HepG2 (cell line): ENCODE results near the gene SLC22A23. TPM values are rescaled to one million over a fixed set of nuclear protein-coding genes. Genes with fewer than 3 reads are reported as not detected.
A peak's percentile ranks its signal among the peaks of the same experiment; 100 is the strongest.

Experiments used
- ATAD3A ChIP-seq: sonication (generic); formaldehyde crosslinking; IDR thresholded peaks from 2 replicates; pipeline ENCODE4 v1.4.0; 2020; ENCODE audit warnings: missing genetic modification reagents
- BHLHE40 ChIP-seq: IDR thresholded peaks from 2 replicates; pipeline ENCODE4 v1.6.1; 2011; ENCODE audit warnings: low read length, improper control_type of control experiment
- CBX1 ChIP-seq: IDR thresholded peaks from one replicate; pipeline ENCODE4 v1.6.1; 2016; ENCODE audit warnings: antibody characterized with exemption, low read depth
- FLYWCH1 ChIP-seq: sonication (generic); formaldehyde crosslinking; IDR thresholded peaks from 2 replicates; pipeline ENCODE4 v1.8.1; 2023; ENCODE audit warnings: mild to moderate bottlenecking, missing genetic modification reagents
- FOSL1 ChIP-seq: sonication (generic); formaldehyde crosslinking; IDR thresholded peaks from 2 replicates; pipeline ENCODE4 v1.9.0; 2021; ENCODE audit warnings: missing genetic modification reagents, borderline replicate concordance
- HMG20A ChIP-seq: IDR thresholded peaks from 2 replicates; pipeline ENCODE4 v1.6.1; 2016; ENCODE audit warnings: borderline replicate concordance
- NFIC ChIP-seq: IDR thresholded peaks from 2 replicates; pipeline ENCODE4 v1.6.1; 2012; ENCODE audit warnings: mild to moderate bottlenecking, low read length, inconsistent platforms
- NR2F6 ChIP-seq, 2 experiments: IDR thresholded peaks; 2 replicates each; pipeline ENCODE4 v1.6.1; 2016; ENCODE audit warnings: antibody characterized with exemption in 1 of 2, mild to moderate bottlenecking in 1 of 2
- RFX5 ChIP-seq: IDR thresholded peaks from 2 replicates; pipeline ENCODE4 v1.6.1; 2011; ENCODE audit warnings: low read depth, low read length, improper control_type of control experiment
- SRSF9 ChIP-seq: fragments of 200-400 bp; formaldehyde crosslinking; IDR thresholded peaks from 2 replicates; pipeline ENCODE4 v1.6.1; 2018; ENCODE audit warnings: borderline replicate concordance, mild to moderate bottlenecking, low read depth, low read length; ENCODE audit not compliant: insufficient read depth, poor library complexity, severe bottlenecking
- THAP8 ChIP-seq: sonication (generic); formaldehyde crosslinking; IDR thresholded peaks from 2 replicates; pipeline ENCODE4 v1.5.1; 2020; ENCODE audit warnings: missing genetic modification reagents, mild to moderate bottlenecking, borderline replicate concordance
- ZBTB14 ChIP-seq: sonication (generic); formaldehyde crosslinking; IDR thresholded peaks from 2 replicates; pipeline ENCODE4 v1.4.0; 2020; ENCODE audit warnings: missing genetic modification reagents
- ZNF337 ChIP-seq: sonication (generic); formaldehyde crosslinking; IDR thresholded peaks from 2 replicates; pipeline ENCODE4 v1.5.1; 2020; ENCODE audit warnings: missing genetic modification reagents, low read depth, mild to moderate bottlenecking, borderline replicate concordance
- ZNF343 ChIP-seq: sonication (generic); formaldehyde crosslinking; IDR thresholded peaks from 2 replicates; pipeline ENCODE4 v1.4.0; 2020; ENCODE audit warnings: mild to moderate bottlenecking, missing genetic modification reagents
- ZNF460 ChIP-seq: sonication (generic); formaldehyde crosslinking; IDR thresholded peaks from 2 replicates; pipeline ENCODE4 v1.5.1; 2020; ENCODE audit warnings: missing genetic modification reagents, mild to moderate bottlenecking, borderline replicate concordance
- ZNF557 ChIP-seq: sonication (generic); formaldehyde crosslinking; IDR thresholded peaks from 2 replicates; pipeline ENCODE4 v1.4.0; 2020; ENCODE audit warnings: missing genetic modification reagents
- ZNF567 ChIP-seq: sonication (generic); formaldehyde crosslinking; IDR thresholded peaks from 2 replicates; pipeline ENCODE4 v1.8.1; 2023; ENCODE audit warnings: mild to moderate bottlenecking, missing genetic modification reagents, borderline replicate concordance
- ZNF605 ChIP-seq: sonication (generic); formaldehyde crosslinking; IDR thresholded peaks from 2 replicates; pipeline ENCODE4 v1.8.0; 2022; ENCODE audit warnings: mild to moderate bottlenecking, missing genetic modification reagents
- ZNF75D ChIP-seq: sonication (generic); formaldehyde crosslinking; IDR thresholded peaks from 2 replicates; pipeline ENCODE4 v1.8.1; 2023; ENCODE audit warnings: missing genetic modification reagents, mild to moderate bottlenecking, borderline replicate concordance
- ZNF841 ChIP-seq: sonication (generic); formaldehyde crosslinking; IDR thresholded peaks from 2 replicates; pipeline ENCODE4 v1.8.1; 2023; ENCODE audit warnings: missing genetic modification reagents, borderline replicate concordance
- polyA plus RNA-seq, 8 experiments: library from polyadenylated mRNA; depleted of rRNA in 3 of 8; stranded (reverse) in 7 of 8; unstranded in 1 of 8; fragments of >200 nt; fragmentation: Illumina TruSeq in 4 of 8; extraction: Trizol in 4 of 8; gene quantifications; 2 replicates each; pipeline versions ENCODE4 v1.2.1 to v1.2.3, GENCODE V29; 2011 to 2016; ENCODE audit warnings: low read depth in 4 of 8, missing spikeins in 1 of 8, mixed read lengths in 1 of 8; ENCODE audit not compliant: insufficient read depth in 1 of 8
- total RNA-seq, 5 experiments: library from RNA; depleted of rRNA; stranded (reverse); fragments of >200 nt; fragmentation: Illumina TruSeq; extraction: Trizol; gene quantifications; 2 replicates each; pipeline ENCODE4 v1.2.3, GENCODE V29; 2016; ENCODE audit warnings: low read depth in 1 of 5
- TF ChIP-seq, protein P1 (sequence below): sonication (generic); formaldehyde crosslinking; IDR thresholded peaks from 2 replicates; pipeline ENCODE4 v1.5.1; 2020; ENCODE audit warnings: mild to moderate bottlenecking, missing genetic modification reagents, moderate library complexity
- TF ChIP-seq, protein P2 (sequence below): sonication (generic); formaldehyde crosslinking; IDR thresholded peaks from 2 replicates; pipeline ENCODE4 v1.4.0; 2020; ENCODE audit warnings: missing genetic modification reagents, borderline replicate concordance

Gene SLC22A23
- total and polyA plus RNA-seq, 2 of the 13 experiments (the other 11 are each of a cell fraction or from before 2014, with no cell fraction given), result 11.8 to 17.5 TPM

DNA sequence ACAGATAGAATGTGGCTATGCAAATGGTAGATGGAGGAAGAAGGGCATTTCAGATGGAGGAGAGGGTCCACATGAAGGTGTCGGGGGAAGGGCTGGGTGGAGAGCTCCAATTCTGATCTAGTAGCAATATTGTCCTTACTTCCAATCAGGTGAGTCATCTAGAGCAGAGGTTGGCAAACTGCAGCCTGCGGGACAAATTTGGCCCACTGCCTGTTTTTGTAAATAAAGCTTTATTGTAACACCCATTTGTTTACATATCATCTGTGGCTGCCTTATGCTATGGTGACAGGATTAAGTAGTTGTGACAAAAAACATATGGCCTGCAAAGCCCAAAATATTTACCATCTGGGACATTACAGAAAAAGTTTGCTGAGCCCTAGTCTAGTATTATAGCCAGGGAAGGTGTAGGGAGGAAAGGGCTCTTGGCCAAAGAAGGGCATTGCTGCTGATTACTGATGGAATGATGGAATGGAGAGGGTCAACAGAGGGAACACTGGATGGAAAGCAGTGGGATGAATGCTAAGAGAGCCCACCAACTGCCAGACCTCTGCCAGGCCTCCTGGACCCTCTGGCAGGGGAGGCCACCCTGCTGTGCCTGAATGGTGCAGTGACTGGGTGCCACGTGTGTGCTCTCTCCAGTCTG is 79.8 kb downstream of the SLC22A23 start (continued):
- no peak for TF ChIP-seq HMG20A
- TF ChIP-seq ATAD3A (CRISPR knock-in tag), result no peak
- TF ChIP-seq THAP8 (CRISPR knock-in tag), result no peak
- TF ChIP-seq, protein P1, sequence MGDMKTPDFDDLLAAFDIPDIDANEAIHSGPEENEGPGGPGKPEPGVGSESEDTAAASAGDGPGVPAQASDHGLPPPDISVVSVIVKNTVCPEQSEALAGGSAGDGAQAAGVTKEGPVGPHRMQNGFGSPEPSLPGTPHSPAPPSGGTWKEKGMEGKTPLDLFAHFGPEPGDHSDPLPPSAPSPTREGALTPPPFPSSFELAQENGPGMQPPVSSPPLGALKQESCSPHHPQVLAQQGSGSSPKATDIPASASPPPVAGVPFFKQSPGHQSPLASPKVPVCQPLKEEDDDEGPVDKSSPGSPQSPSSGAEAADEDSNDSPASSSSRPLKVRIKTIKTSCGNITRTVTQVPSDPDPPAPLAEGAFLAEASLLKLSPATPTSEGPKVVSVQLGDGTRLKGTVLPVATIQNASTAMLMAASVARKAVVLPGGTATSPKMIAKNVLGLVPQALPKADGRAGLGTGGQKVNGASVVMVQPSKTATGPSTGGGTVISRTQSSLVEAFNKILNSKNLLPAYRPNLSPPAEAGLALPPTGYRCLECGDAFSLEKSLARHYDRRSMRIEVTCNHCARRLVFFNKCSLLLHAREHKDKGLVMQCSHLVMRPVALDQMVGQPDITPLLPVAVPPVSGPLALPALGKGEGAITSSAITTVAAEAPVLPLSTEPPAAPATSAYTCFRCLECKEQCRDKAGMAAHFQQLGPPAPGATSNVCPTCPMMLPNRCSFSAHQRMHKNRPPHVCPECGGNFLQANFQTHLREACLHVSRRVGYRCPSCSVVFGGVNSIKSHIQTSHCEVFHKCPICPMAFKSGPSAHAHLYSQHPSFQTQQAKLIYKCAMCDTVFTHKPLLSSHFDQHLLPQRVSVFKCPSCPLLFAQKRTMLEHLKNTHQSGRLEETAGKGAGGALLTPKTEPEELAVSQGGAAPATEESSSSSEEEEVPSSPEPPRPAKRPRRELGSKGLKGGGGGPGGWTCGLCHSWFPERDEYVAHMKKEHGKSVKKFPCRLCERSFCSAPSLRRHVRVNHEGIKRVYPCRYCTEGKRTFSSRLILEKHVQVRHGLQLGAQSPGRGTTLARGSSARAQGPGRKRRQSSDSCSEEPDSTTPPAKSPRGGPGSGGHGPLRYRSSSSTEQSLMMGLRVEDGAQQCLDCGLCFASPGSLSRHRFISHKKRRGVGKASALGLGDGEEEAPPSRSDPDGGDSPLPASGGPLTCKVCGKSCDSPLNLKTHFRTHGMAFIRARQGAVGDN (CRISPR knock-in tag), result no peak
- TF ChIP-seq ZBTB14, result no peak
- no peak for TF ChIP-seq ZNF605 (CRISPR knock-in tag)
- 0 out of 2 replicates have a peak, but pooled peaks have one; percentile 34 for TF ChIP-seq NFIC
- TF ChIP-seq ZNF567 (CRISPR knock-in tag), result no peak
- no peak for TF ChIP-seq BHLHE40
- no peak for TF ChIP-seq SRSF9
- no peak for TF ChIP-seq ZNF460 (CRISPR knock-in tag)
- no peak for TF ChIP-seq ZNF557 (CRISPR knock-in tag)
- TF ChIP-seq ZNF841 (CRISPR knock-in tag), result no peak
- TF ChIP-seq, protein P2, sequence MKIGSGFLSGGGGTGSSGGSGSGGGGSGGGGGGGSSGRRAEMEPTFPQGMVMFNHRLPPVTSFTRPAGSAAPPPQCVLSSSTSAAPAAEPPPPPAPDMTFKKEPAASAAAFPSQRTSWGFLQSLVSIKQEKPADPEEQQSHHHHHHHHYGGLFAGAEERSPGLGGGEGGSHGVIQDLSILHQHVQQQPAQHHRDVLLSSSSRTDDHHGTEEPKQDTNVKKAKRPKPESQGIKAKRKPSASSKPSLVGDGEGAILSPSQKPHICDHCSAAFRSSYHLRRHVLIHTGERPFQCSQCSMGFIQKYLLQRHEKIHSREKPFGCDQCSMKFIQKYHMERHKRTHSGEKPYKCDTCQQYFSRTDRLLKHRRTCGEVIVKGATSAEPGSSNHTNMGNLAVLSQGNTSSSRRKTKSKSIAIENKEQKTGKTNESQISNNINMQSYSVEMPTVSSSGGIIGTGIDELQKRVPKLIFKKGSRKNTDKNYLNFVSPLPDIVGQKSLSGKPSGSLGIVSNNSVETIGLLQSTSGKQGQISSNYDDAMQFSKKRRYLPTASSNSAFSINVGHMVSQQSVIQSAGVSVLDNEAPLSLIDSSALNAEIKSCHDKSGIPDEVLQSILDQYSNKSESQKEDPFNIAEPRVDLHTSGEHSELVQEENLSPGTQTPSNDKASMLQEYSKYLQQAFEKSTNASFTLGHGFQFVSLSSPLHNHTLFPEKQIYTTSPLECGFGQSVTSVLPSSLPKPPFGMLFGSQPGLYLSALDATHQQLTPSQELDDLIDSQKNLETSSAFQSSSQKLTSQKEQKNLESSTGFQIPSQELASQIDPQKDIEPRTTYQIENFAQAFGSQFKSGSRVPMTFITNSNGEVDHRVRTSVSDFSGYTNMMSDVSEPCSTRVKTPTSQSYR, result peak; percentile 80; the same call in 1 of the 2 replicates
- no peak for TF ChIP-seq CBX1
- no peak for TF ChIP-seq ZNF337 (CRISPR knock-in tag)
- TF ChIP-seq RFX5, result no peak
- TF ChIP-seq NR2F6 (IDR thresholded peaks at IDR 0.05), result peak; percentile 18; the same call in 1 of the 2 replicates
- TF ChIP-seq NR2F6 (CRISPR knock-in tag; IDR thresholded peaks at IDR 0.05), result 0 out of 2 replicates have a peak, but pooled peaks have one; percentile 19
- TF ChIP-seq FOSL1 (CRISPR knock-in tag), result peak; percentile 67; the same call in 1 of the 2 replicates
- TF ChIP-seq ZNF75D, result no peak
- TF ChIP-seq ZNF343, result no peak
- TF ChIP-seq FLYWCH1 (CRISPR knock-in tag), result no peak
